Testis (tissue), 3 donors: ENCODE measurements around the gene IDI2. TPM values are rescaled to one million over a fixed set of nuclear protein-coding genes. Genes with fewer than 3 reads are reported as not detected.

Experiments
- DNase-seq: peaks from one replicate; pipeline ENCODE4 v3.0.0-alpha.2; 2019
- H3K27ac ChIP-seq, 2 donors: fragments of 200-600 bp; sonication (generic); one replicate each; pipeline ENCODE4 v1.5.1; 2019
- H3K27me3 ChIP-seq: fragments of 200-600 bp; sonication (generic); one replicate; pipeline ENCODE4 v1.5.1; 2019
- H3K36me3 ChIP-seq: fragments of 200-600 bp; sonication (generic); one replicate; pipeline ENCODE4 v1.5.1; 2017; ENCODE audit warnings: low read depth; ENCODE audit errors: missing control alignments
- H3K4me1 ChIP-seq: fragments of 200-600 bp; sonication (generic); one replicate; pipeline ENCODE4 v1.5.1; 2019
- H3K4me3 ChIP-seq, 2 donors: fragments of 200-600 bp; sonication (generic); one replicate each; pipeline ENCODE4 v1.5.1; 2017 to 2019
- H3K9me3 ChIP-seq: fragments of 200-600 bp; sonication (generic); one replicate; pipeline ENCODE4 v1.5.1; 2017
- CTCF ChIP-seq, 3 experiments: fragments of 450-650 bp in 2 of 3; fragments of 200-600 bp in 1 of 3; sonication (generic) in 1 of 3; IDR thresholded peaks; one replicate each; pipeline ENCODE4 v1.5.1; 2016 to 2019; ENCODE audit warnings: antibody characterized with exemption in 3 of 3, mild to moderate bottlenecking in 2 of 3, moderate library complexity in 1 of 3
- POLR2A ChIP-seq: fragments of 450-650 bp; IDR thresholded peaks from one replicate; pipeline ENCODE4 v1.6.1; 2017; ENCODE audit warnings: antibody characterized with exemption, mild to moderate bottlenecking, moderate library complexity
- WGBS, 2 donors: methylation state at CpG; one replicate each; pipeline ENCODE4 v1.1.5; 2018; 5-methylcytosine and 5-hydroxymethylcytosine counted together
- intact Hi-C: fragments of 100-400 bp; cut with DNase I; formaldehyde crosslinking; loops from one replicate; pipeline ENCODE4 v1.15.1; 2023; ENCODE audit warnings: low total_unique reads
- polyA plus RNA-seq: library from polyadenylated mRNA; stranded (reverse); fragments of 350-450 nt; fragmentation: Illumina TruSeq; extraction: RNeasy Lipid Tissue Mini Kit (QIAGEN cat#74804); gene quantifications from one replicate; pipeline ENCODE4 v1.2.3, GENCODE V29; 2014; ENCODE audit warnings: low read depth, low replicate concordance; ENCODE audit not compliant: insufficient read depth
- total RNA-seq, 2 donors: library from RNA; depleted of rRNA; stranded (reverse); fragments of >200 nt; gene quantifications; one replicate each; pipeline ENCODE4 v1.2.3, GENCODE V29; 2016

The IDI2 gene
- total and polyA plus RNA-seq, 3 donors from 2014 or later: 0.79 to 1.1 TPM; not detected in 1

DNA sequence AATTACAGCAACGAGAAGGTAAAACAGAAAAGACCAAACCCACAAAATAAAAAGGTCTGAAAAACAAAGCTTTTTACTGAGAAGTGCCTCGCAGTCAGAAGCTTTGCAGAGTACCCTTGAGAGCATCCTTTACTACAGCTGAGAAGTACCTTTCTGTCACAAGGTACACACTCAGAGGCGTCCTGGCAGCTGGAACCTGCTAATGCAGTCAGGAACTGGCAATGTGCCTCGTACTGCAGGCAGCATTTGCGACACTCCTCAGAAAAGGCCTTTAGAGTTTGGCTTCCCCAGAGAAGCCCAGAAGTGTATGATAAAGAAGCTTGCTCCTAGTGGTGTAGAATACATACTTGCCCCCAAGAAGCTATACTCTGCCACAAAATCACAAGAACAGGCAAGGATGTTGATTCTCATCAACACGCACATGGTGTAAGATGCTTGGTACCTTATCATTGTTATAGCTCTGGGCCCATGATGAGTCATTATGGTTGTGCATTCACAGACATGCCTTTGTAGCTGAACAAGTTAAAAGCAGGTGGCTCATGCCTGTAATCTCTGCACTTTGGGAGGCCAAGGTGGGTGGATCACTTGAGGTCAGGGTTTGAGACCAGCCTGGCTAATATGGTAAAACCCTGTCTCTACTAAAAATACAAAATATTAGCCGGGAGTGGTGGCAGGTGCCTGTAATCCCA, 39.4 kb downstream of the IDI2 start:
- H3K4me3 ChIP-seq: no peak overlapping the region
- 77 to 82% methylated on average over 7 of the region's 7 CpGs for WGBS, 2 donors
- no peak overlapping the region for H3K27ac ChIP-seq
- TF ChIP-seq CTCF (IDR thresholded peaks at IDR 0.05): no peak
- no peak for TF ChIP-seq POLR2A
- no peaks in the 10 kb centered on the region for H3K9me3 ChIP-seq
- intact Hi-C loops: loop anchor here (5.0 kb wide), 1 partner anchor 54 kb away; the partner anchor contains the start of gene LARP4B
- H3K27me3 ChIP-seq: no peaks in the 10 kb centered on the region
- peaks cover 7% of the 10 kb centered on the region for H3K4me1 ChIP-seq
- no peak for DNase-seq
- no peaks in the 10 kb centered on the region for H3K36me3 ChIP-seq

GRCh38 chr10:985361-985760, 40.3 kb downstream of the IDI2 start:
- no peak for DNase-seq
- WGBS, 2 donors: 85 to 91% methylated on average over 2 of the region's 2 CpGs
- peaks cover 7% of the 10 kb centered on the region for H3K4me1 ChIP-seq
- intact Hi-C loops: loop anchor here (5.0 kb wide), 1 partner anchor 53 kb away; the partner anchor contains the start of gene LARP4B
- no peak overlapping the region for H3K27ac ChIP-seq
- no peaks in the 10 kb centered on the region for H3K27me3 ChIP-seq
- H3K4me3 ChIP-seq: no peak overlapping the region
- TF ChIP-seq POLR2A (no peak), CTCF (IDR thresholded peaks at IDR 0.05) (no peak)
- no peaks in the 10 kb centered on the region for H3K36me3 ChIP-seq
- no peaks in the 10 kb centered on the region for H3K9me3 ChIP-seq

- intact Hi-C loops: no loop called here
- WGBS, 2 donors: 88 to 91% methylated on average over 9 of the region's 9 CpGs
- TF ChIP-seq CTCF (IDR thresholded peaks at IDR 0.05) (no peak), POLR2A (no peak)
Observed at GRCh38 chr10:983971-984655, 41.5 kb downstream of the IDI2 start.

GRCh38 chr10:983401-983800, 42.3 kb downstream of the IDI2 start:
- H3K36me3 ChIP-seq: no peaks in the 10 kb centered on the region
- no peak overlapping the region for H3K4me3 ChIP-seq
- H3K27me3 ChIP-seq: no peaks in the 10 kb centered on the region
- TF ChIP-seq POLR2A (no peak), CTCF (IDR thresholded peaks at IDR 0.05) (no peak)
- DNase-seq: no peak
- no peaks in the 10 kb centered on the region for H3K9me3 ChIP-seq
- intact Hi-C loops: no loop called here
- peaks cover 7% of the 10 kb centered on the region for H3K4me1 ChIP-seq
- 94 to 95% methylated on average over 6 of the region's 6 CpGs for WGBS, 2 donors
- no peak overlapping the region for H3K27ac ChIP-seq

More at GRCh38 chr10:983971-984655, 41.5 kb downstream of the IDI2 start:
- Histone ChIP-seq H3K9me3 (no peaks in the 10 kb centered on the region), H3K4me3 (no peak overlapping the region), H3K4me1 (peaks cover 7% of the 10 kb centered on the region), H3K27me3 (no peaks in the 10 kb centered on the region), H3K27ac (no peak overlapping the region), H3K36me3 (no peaks in the 10 kb centered on the region)
- DNase-seq: no peak
